Measurements from ENCODE around the gene HRH1. TPM values are rescaled to one million over a fixed set of nuclear protein-coding genes. Genes with fewer than 3 reads are reported as not detected.

Gene HRH1
- total RNA-seq, 1 donor from 2014 or later = 2.1 TPM

DNA sequence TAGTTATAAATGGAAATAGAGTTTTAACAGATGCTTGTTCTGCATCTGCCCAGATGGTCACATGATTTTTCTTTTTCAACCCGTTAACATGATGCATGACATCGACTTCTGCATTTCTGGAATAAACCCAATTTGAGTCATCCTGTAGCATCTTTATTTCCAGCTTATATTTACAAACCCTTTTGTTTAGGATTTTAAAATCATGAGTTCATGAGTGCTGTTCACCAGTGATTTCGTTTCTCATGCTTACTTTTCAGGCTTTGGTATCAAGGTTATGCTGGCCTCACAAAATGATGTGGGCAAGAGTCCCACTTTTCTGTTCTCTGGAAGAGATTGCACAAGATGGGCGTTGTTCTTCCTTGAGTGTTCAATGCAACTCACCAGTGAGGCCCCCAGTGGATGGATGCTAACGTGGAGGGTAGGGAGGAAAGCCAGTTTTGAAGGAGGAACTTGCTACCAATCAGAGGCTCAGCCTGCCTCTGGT lies 5.2 kb downstream of the HRH1 start:
- Histone ChIP-seq H3K4me2 (ENCODE audit: low read length) (peak overlapping the region; percentile 13), H3K4me1 (ENCODE audit: insufficient read depth, low read length) (peaks cover 19% of the 10 kb centered on the region), H3K27ac (ENCODE audit: low read depth, low read length) (peak overlapping the region; percentile 30), H3K36me3 (ENCODE audit: insufficient read depth, low read length) (no peaks in the 10 kb centered on the region), H3K9me3 (ENCODE audit: insufficient read depth, low read depth, low read length) (no peaks in the 10 kb centered on the region), H3K27me3 (ENCODE audit: insufficient read depth, low read length) (no peaks in the 10 kb centered on the region), H3K4me3 (ENCODE audit: insufficient read depth, low read depth, low read length) (no peak overlapping the region), H3K9ac (ENCODE audit: low read length) (no peak overlapping the region), H2AFZ (ENCODE audit: low read depth, low read length) (no peak overlapping the region), H3K79me2 (ENCODE audit: insufficient read depth, low read length) (peaks cover 78% of the 10 kb centered on the region), H4K20me1 (ENCODE audit: insufficient read depth, low read length) (peaks cover 77% of the 10 kb centered on the region)
- FAIRE-seq = no peak
- peak; percentile 75 for DNase-seq (ENCODE audit: low read depth)
- peaks cover 51% of the 10 kb centered on the region for H3K27me3 Mint-ChIP-seq (ENCODE audit: low read depth, unreplicated experiment)
- no peak overlapping the region for H3K27ac Mint-ChIP-seq (ENCODE audit: unreplicated experiment)
- peaks cover 7% of the 10 kb centered on the region for H3K9me3 Mint-ChIP-seq (ENCODE audit: unreplicated experiment)
- TF ChIP-seq EZH2 (IDR thresholded peaks at IDR 0.05; ENCODE audit: insufficient read depth, low read length) (no peak), CTCF (IDR thresholded peaks at IDR 0.05; ENCODE audit: insufficient read depth, low read depth, low read length) (no peak)
- H3K4me1 Mint-ChIP-seq (ENCODE audit: low read depth, unreplicated experiment) = peaks cover 3% of the 10 kb centered on the region
- no peaks in the 10 kb centered on the region for H3K36me3 Mint-ChIP-seq (ENCODE audit: low read depth, unreplicated experiment)
- no peak overlapping the region for H3K4me3 Mint-ChIP-seq (ENCODE audit: unreplicated experiment)

GRCh38 chr3:11161666-11162065 lies 7.4 kb downstream of the HRH1 start:
- H3K27me3 ChIP-seq (ENCODE audit: insufficient read depth, low read length) = no peaks in the 10 kb centered on the region
- H2AFZ ChIP-seq (ENCODE audit: low read depth, low read length) = no peak overlapping the region
- Mint-ChIP-seq H3K9me3 (ENCODE audit: unreplicated experiment) (peaks cover 7% of the 10 kb centered on the region), H3K36me3 (ENCODE audit: low read depth, unreplicated experiment) (peaks cover 3% of the 10 kb centered on the region), H3K4me3 (ENCODE audit: unreplicated experiment) (no peak overlapping the region), H3K27me3 (ENCODE audit: low read depth, unreplicated experiment) (peaks cover 50% of the 10 kb centered on the region), H3K27ac (ENCODE audit: unreplicated experiment) (no peak overlapping the region), H3K4me1 (ENCODE audit: low read depth, unreplicated experiment) (no peaks in the 10 kb centered on the region)
- H3K4me2 ChIP-seq (ENCODE audit: low read length) = no peak overlapping the region
- H4K20me1 ChIP-seq (ENCODE audit: insufficient read depth, low read length) = peaks cover 74% of the 10 kb centered on the region
- no peak overlapping the region for H3K9ac ChIP-seq (ENCODE audit: low read length)
- no peaks in the 10 kb centered on the region for H3K36me3 ChIP-seq (ENCODE audit: insufficient read depth, low read length)
- FAIRE-seq (no peak), DNase-seq (ENCODE audit: low read depth) (no peak)
- no peaks in the 10 kb centered on the region for H3K9me3 ChIP-seq (ENCODE audit: insufficient read depth, low read depth, low read length)
- peaks cover 8% of the 10 kb centered on the region for H3K4me1 ChIP-seq (ENCODE audit: insufficient read depth, low read length)
- H3K4me3 ChIP-seq (ENCODE audit: insufficient read depth, low read depth, low read length) = no peak overlapping the region
- TF ChIP-seq CTCF (IDR thresholded peaks at IDR 0.05; ENCODE audit: insufficient read depth, low read depth, low read length) = no peak
- TF ChIP-seq EZH2 (IDR thresholded peaks at IDR 0.05; ENCODE audit: insufficient read depth, low read length) = no peak
- H3K79me2 ChIP-seq (ENCODE audit: insufficient read depth, low read length) = peaks cover 79% of the 10 kb centered on the region
- H3K27ac ChIP-seq (ENCODE audit: low read depth, low read length) = no peak overlapping the region

Data from astrocyte (in vitro differentiated cells and primary cell).